ENCODE measurements around the gene ADAMTS2. TPM values are rescaled to one million over a fixed set of nuclear protein-coding genes. Genes with fewer than 3 reads are reported as not detected.

Gene ADAMTS2
- total RNA-seq, 2 experiments from 2014 or later = not detected

GRCh38 chr5:179261301-179262125, 83.7 kb downstream of the ADAMTS2 start:
- H3K4me1 Mint-ChIP-seq = no peaks in the 10 kb centered on the region
- H3K4me3 Mint-ChIP-seq = no peak overlapping the region
- no peaks in the 10 kb centered on the region for H3K9me3 Mint-ChIP-seq
- H3K27me3 Mint-ChIP-seq = no peaks in the 10 kb centered on the region
- POLR2A ChIA-PET = no interaction called here
- no peak for ATAC-seq (ENCODE audit: low read depth)
- no peak overlapping the region for H3K27ac Mint-ChIP-seq
- no peak for DNase-seq
- H3K36me3 Mint-ChIP-seq = no peaks in the 10 kb centered on the region

- no peaks in the 10 kb centered on the region for H3K36me3 Mint-ChIP-seq
- no peaks in the 10 kb centered on the region for H3K27me3 Mint-ChIP-seq
- H3K4me3 Mint-ChIP-seq = no peak overlapping the region
- POLR2A ChIA-PET = no interaction called here
- no peaks in the 10 kb centered on the region for H3K4me1 Mint-ChIP-seq
- H3K9me3 Mint-ChIP-seq = no peaks in the 10 kb centered on the region
- DNase-seq = no peak
- no peak for ATAC-seq (ENCODE audit: low read depth)
- H3K27ac Mint-ChIP-seq = no peak overlapping the region
Measured at GRCh38 chr5:179260324-179261070, 84.8 kb downstream of the ADAMTS2 start.

GRCh38 chr5:179259731-179260323, 85.4 kb downstream of the ADAMTS2 start:
- ATAC-seq (ENCODE audit: low read depth) = no peak
- H3K4me1 Mint-ChIP-seq = no peaks in the 10 kb centered on the region
- H3K4me3 Mint-ChIP-seq = no peak overlapping the region

GRCh38 chr5:179258922-179259730, 86.1 kb downstream of the ADAMTS2 start:
- H3K4me1 Mint-ChIP-seq = no peaks in the 10 kb centered on the region
- H3K36me3 Mint-ChIP-seq = no peaks in the 10 kb centered on the region
- no peak overlapping the region for H3K27ac Mint-ChIP-seq
- no peak overlapping the region for H3K4me3 Mint-ChIP-seq
- ATAC-seq (ENCODE audit: low read depth) (no peak), DNase-seq (peak; percentile 11)
- no peaks in the 10 kb centered on the region for H3K9me3 Mint-ChIP-seq
- no peaks in the 10 kb centered on the region for H3K27me3 Mint-ChIP-seq
- POLR2A ChIA-PET = no interaction called here

More at GRCh38 chr5:179259731-179260323, 85.4 kb downstream of the ADAMTS2 start:
- Mint-ChIP-seq H3K27ac (no peak overlapping the region), H3K9me3 (no peaks in the 10 kb centered on the region), H3K27me3 (no peaks in the 10 kb centered on the region), H3K36me3 (no peaks in the 10 kb centered on the region)
- DNase-seq = no peak
- POLR2A ChIA-PET = no interaction called here

- H3K4me1 Mint-ChIP-seq = no peaks in the 10 kb centered on the region
- no peak overlapping the region for H3K27ac Mint-ChIP-seq
- POLR2A ChIA-PET = no interaction called here
- H3K4me3 Mint-ChIP-seq = no peak overlapping the region
- no peaks in the 10 kb centered on the region for H3K9me3 Mint-ChIP-seq
- H3K36me3 Mint-ChIP-seq = no peaks in the 10 kb centered on the region
- H3K27me3 Mint-ChIP-seq = peaks cover 3% of the 10 kb centered on the region
- DNase-seq (no peak), ATAC-seq (ENCODE audit: low read depth) (no peak)
Measured at GRCh38 chr5:179258001-179258921, 87.0 kb downstream of the ADAMTS2 start.

- Mint-ChIP-seq H3K27me3 (peaks cover 3% of the 10 kb centered on the region), H3K27ac (no peak overlapping the region), H3K36me3 (no peaks in the 10 kb centered on the region), H3K4me3 (no peak overlapping the region), H3K9me3 (no peaks in the 10 kb centered on the region), H3K4me1 (no peaks in the 10 kb centered on the region)
- ATAC-seq (ENCODE audit: low read depth) = no peak
- POLR2A ChIA-PET = no interaction called here
- DNase-seq = peak; percentile 16
Measured at GRCh38 chr5:179257176-179257682, 88.0 kb downstream of the ADAMTS2 start.

- H3K4me3 Mint-ChIP-seq = no peak overlapping the region
- peak; percentile 9 for DNase-seq
- H3K36me3 Mint-ChIP-seq = no peaks in the 10 kb centered on the region
- no peak overlapping the region for H3K27ac Mint-ChIP-seq
- peaks cover 3% of the 10 kb centered on the region for H3K27me3 Mint-ChIP-seq
- H3K9me3 Mint-ChIP-seq = no peaks in the 10 kb centered on the region
- POLR2A ChIA-PET = no interaction called here
- ATAC-seq (ENCODE audit: low read depth) = no peak
- H3K4me1 Mint-ChIP-seq = no peaks in the 10 kb centered on the region
Measured at GRCh38 chr5:179256328-179257175, 88.7 kb downstream of the ADAMTS2 start.

GRCh38 chr5:179255527-179256327, 89.5 kb downstream of the ADAMTS2 start:
- POLR2A ChIA-PET = no interaction called here
- no peaks in the 10 kb centered on the region for H3K9me3 Mint-ChIP-seq
- H3K27me3 Mint-ChIP-seq = peaks cover 3% of the 10 kb centered on the region
- no peaks in the 10 kb centered on the region for H3K36me3 Mint-ChIP-seq
- DNase-seq = peak; percentile 2
- no peak overlapping the region for H3K27ac Mint-ChIP-seq
- ATAC-seq (ENCODE audit: low read depth) = no peak
- H3K4me1 Mint-ChIP-seq = no peaks in the 10 kb centered on the region
- no peak overlapping the region for H3K4me3 Mint-ChIP-seq

GRCh38 chr5:179254638-179255271, 90.5 kb downstream of the ADAMTS2 start:
- no peak overlapping the region for H3K4me3 Mint-ChIP-seq
- no peak overlapping the region for H3K27ac Mint-ChIP-seq
- H3K9me3 Mint-ChIP-seq = no peaks in the 10 kb centered on the region
- DNase-seq (peak; percentile 4), ATAC-seq (ENCODE audit: low read depth) (no peak)
- peaks cover 3% of the 10 kb centered on the region for H3K27me3 Mint-ChIP-seq
- POLR2A ChIA-PET = no interaction called here
- H3K4me1 Mint-ChIP-seq = no peaks in the 10 kb centered on the region
- no peaks in the 10 kb centered on the region for H3K36me3 Mint-ChIP-seq

- DNase-seq (peak; percentile 10), ATAC-seq (ENCODE audit: low read depth) (no peak)
- Mint-ChIP-seq H3K4me3 (no peak overlapping the region), H3K9me3 (no peaks in the 10 kb centered on the region), H3K4me1 (no peaks in the 10 kb centered on the region), H3K36me3 (no peaks in the 10 kb centered on the region), H3K27me3 (peaks cover 9% of the 10 kb centered on the region), H3K27ac (no peak overlapping the region)
- POLR2A ChIA-PET = no interaction called here
Measured at GRCh38 chr5:179253730-179254129, 91.5 kb downstream of the ADAMTS2 start.
